Suppressor macrophage treated with lipopolysaccharide for 1 hour (primary cell): ENCODE data around the gene ANAPC4.
"Not testable (repeated sequence)": the region's sequence is repeated elsewhere in the genome, so short reads cannot be mapped to it uniquely, and the experiment has no call there.

Experiments used
- DNase-seq, 3 donors: peaks; one replicate each; pipeline ENCODE4 v3.0.0-alpha.2; 2020 to 2022

ANAPC4 gene, protein sequence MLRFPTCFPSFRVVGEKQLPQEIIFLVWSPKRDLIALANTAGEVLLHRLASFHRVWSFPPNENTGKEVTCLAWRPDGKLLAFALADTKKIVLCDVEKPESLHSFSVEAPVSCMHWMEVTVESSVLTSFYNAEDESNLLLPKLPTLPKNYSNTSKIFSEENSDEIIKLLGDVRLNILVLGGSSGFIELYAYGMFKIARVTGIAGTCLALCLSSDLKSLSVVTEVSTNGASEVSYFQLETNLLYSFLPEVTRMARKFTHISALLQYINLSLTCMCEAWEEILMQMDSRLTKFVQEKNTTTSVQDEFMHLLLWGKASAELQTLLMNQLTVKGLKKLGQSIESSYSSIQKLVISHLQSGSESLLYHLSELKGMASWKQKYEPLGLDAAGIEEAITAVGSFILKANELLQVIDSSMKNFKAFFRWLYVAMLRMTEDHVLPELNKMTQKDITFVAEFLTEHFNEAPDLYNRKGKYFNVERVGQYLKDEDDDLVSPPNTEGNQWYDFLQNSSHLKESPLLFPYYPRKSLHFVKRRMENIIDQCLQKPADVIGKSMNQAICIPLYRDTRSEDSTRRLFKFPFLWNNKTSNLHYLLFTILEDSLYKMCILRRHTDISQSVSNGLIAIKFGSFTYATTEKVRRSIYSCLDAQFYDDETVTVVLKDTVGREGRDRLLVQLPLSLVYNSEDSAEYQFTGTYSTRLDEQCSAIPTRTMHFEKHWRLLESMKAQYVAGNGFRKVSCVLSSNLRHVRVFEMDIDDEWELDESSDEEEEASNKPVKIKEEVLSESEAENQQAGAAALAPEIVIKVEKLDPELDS

GRCh38 chr4:25376754-25377571 lies at the start of gene ANAPC4:
ANAPC4 (plus strand) TSS chr4:25377263; CDS start chr4:25377428, 165 bp downstream.
- DNase-seq: peak; percentile 94 to 99 (median 97)

- DNase-seq: not testable (repeated sequence)
These were observed 48.6 kb upstream of the ANAPC4 start for GRCh38 chr4:25328463-25328862.

DNA sequence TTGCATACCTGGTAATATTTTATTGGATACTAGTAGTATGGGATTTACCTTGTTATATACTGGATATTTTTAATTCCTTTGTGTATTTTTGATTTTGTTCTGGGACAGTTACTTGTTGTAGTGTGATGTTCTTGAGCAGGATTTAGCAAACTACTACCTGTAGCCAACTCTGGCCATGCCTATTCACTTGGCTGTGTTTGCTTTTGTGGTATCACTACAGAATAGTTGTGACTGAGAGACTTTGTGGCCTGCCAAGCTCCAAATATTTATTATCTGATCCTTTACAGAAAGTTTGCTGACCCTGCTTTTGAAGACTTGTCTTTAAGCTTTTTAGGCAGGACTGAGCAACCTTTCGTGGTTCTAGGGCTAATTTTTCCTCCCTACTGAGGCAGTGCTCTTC lies 46.7 kb upstream of the ANAPC4 start:
- DNase-seq: no peak

- no peak for DNase-seq
These were observed 45.9 kb upstream of the ANAPC4 start for GRCh38 chr4:25330905-25331808.

DNA sequence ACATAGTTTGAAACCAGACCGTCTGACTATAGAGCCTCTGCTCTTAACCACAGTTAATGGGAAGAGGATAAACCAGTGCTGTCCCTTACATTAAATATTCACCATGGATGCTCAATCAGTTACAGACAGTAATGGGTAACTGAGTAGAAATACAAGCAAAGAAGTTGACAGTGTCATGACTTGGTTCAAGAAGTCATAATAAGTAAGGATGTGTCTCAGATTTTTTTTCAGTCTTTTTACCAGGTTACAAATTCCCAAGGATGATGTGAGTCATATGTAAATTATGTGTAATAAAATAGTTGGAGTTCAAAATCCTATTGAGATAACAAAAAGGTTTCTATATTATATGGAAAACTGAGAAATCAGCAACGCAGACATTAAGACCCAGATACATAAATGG lies 33.4 kb upstream of the ANAPC4 start:
- DNase-seq: no peak

DNA sequence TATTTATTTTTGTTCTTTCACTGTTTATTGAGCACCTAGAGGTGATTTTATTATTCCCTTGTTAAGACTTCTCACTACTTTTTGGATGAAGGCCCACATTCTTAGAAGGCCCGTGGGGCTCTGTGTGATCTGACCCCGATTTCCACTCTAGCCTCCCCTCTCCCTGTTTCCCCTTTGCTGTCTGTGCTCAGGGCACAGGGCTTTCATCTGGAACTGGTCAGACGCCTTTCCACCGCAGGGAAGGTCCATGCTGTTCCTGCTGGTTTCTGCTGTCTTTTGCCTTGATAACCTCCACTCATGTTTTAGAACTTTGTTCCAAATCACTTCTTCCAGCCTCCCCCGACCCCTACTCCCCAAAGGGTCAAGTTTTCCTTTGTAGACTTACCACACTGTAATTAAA lies 31.3 kb upstream of the ANAPC4 start:
- DNase-seq: no peak

DNA sequence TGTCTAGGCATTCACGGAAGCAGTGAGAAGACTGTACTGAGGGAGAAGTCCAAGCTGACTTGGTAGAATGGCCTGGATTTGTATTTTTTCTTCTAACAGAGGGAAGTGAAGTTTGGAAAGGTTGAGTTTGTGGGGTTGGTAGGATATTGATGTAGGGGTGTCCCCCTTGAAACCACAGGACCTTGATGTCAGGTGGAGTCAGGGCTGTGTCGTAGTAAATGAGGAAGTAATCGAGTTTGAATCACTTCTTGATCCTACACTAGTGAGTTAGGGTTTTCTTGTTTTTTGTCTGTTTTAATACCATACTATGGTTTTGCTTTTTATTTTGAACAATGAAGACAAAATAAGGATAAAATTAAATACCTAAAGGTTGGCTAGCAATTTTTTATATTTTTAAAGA lies 30.1 kb upstream of the ANAPC4 start:
- DNase-seq: peak in 1 of 3 donors; percentile 4

DNA sequence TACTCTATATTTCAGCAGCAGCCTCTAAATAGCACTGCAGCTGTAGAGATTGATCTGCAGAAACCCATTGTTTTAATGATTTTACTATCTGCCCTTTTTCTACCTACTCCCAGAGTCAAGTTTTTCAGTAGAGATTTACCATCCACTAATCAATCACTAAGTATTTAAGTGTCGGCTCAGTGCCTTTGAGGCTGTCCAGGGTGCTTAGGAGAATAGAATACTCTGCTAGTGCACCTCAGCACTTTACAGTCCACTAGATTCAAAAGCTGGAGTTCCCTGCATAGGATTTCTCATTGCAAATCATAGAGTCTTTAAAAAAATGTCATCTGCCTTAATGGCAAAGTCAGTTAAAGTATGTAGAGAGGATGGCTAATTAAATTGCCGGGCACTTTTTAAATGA lies 29.6 kb upstream of the ANAPC4 start:
- no peak for DNase-seq

DNA sequence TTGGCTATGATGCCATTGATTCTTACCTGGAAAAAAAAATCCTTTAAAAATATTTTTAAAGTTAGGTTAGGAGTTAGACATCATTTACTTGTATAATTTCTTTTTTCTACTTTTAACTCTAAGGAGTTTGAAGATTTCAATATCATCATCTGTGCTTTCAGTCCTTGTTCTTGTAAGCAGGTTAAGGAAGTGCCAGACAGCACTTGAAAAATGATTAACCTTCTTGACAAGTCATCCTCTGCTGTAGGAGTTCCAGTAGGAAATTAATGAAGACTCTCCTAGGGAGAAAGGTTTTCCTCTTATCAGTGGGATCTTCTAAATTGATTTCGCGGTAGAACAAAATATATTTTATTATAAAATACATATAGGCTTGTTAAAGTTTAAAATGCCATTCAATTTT lies 29.1 kb upstream of the ANAPC4 start:
- no peak for DNase-seq

DNA sequence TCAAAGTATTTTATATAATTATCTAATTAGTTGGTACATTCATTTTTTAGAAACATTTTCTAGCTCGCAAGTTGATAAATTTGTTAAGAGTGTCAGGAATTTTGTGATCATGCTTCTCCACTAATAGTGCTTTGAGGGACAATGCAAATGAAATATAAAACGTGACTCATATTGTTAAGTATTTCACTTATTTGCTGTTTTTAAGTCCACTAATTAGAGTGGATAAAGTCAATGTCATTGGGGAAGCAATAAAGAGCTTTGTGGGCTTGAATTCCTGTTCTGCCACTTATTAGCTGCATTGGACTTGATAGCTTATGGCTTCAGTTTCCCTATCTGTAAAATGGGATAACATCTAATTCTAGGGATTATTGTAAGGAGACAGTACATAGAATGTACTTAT lies 26.5 kb upstream of the ANAPC4 start:
- DNase-seq: no peak

DNA sequence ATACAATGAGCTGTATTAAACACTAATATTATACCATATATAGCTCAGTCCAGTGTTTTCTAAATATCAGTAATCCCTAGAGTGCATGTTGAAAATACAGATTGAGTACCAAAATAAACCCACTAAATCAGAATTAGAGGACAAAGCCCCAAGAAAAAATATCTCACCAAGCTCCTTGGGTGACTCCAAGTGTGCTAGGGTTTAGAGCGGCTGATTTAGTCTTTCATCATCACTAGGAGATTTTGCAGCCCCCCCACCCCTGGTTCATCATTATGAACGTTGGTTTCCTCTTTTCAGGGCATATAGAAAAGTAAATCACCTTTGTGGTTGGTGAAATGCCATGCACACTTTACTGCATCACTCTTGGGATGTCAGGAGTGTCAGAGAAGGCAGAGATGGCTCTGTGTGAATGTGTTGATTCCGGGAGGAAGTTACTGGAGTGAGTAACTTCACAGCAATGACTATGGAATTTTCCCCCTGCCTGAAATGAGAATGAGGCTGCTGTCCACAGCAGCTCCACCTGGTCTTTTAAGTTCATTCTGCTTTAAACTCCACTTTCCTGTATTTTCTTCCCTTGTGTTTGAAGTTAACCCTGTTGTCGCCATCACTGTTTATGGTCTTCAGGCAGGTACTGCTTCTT lies 25.2 kb upstream of the ANAPC4 start:
- DNase-seq: no peak

DNA sequence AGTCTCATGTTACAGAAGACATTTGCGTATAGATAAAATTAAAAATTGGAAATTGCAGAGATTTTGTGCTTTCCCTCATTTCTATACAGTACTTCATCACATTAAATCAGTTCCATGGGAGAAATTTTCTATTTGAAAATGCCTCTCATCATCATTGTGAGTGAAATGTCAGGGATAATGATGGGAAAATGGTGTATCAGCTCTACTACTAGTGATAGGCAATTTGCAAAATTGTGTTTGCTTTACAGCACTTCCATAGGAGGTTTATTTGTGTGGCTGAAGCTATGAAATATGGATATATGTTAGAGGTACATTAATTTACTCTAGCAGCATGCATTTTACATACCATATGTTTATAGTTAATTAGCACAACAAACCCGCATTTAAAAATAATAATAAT lies 21.0 kb upstream of the ANAPC4 start:
- DNase-seq: no peak

- DNase-seq: no peak
These were observed 18.4 kb upstream of the ANAPC4 start for GRCh38 chr4:25358515-25359275.

GRCh38 chr4:25361253-25361652 lies 15.8 kb upstream of the ANAPC4 start:
- DNase-seq: no peak

- peak; percentile 74 to 77 (median 75) for DNase-seq
These were observed 9.9 kb upstream of the ANAPC4 start for GRCh38 chr4:25367004-25367621.

DNA sequence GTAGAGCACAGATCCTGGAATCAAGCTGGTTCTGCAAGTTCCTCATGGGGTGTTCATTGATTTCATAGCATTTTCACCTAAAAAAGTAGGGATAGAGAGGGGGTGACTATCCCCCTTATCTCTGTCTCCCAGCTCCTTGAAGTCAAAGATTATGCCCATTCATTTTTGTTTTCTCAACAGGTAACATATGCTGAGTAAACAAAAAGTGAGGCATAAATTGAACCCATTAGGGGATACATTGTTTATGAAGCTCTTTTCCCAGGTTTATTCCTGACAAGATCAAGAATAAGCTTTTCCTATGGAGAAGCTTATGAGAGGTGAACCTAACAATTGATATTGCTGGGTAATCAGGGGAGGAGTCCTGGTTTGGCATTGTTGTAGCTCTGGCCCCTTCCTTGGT lies 9.2 kb upstream of the ANAPC4 start:
- no peak for DNase-seq

DNA sequence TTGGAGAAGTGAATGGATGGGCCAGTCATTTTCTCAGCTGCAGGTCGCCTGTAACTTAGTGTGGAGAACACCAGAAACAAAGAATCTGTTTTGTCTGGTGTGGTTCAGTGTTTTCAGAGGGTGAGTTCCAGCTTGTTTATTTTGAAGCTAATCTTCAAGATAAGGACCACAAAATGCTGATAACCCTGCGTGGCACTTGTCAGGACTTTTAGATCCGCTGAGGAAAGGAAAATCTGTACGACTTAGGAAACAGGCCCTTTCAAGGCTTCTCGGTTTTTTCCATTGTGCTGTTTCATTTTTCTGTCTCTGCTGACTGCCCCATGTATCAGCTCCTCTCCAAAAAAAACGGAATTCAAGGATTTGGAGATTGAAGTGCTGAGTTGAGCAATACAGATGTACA lies 8.7 kb upstream of the ANAPC4 start:
- no peak for DNase-seq

DNA sequence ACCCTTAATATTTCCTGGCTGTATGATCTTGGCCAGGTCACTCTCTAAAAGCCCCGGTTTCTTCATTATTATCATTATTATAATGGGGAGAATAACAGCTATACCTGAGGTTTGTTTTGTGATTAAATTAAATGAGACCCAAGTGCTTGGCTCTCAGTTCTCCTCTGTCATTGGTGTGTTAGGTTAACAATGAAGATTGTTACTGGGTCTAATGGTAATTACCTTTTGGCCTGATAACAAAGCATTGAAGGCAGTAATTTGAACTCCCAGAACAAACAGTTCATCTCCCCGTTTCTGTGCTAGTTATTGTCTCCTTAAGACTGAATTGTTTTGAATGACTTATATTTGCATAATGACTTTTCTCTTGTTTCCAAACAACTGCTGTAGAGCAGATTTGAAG lies 6.8 kb upstream of the ANAPC4 start:
- no peak for DNase-seq

- not testable (repeated sequence) for DNase-seq
These were observed 4.5 kb upstream of the ANAPC4 start for GRCh38 chr4:25372549-25372948.
